LNCAP (cell line): Measurements from ENCODE around the gene HIPK2.

Experiments
- TF ChIP-seq, protein P1 (sequence below): fragments of 450-650 bp; IDR thresholded peaks from 2 replicates; pipeline ENCODE4 v1.5.1; 2017; ENCODE audit warnings: mild to moderate bottlenecking

HIPK2 gene

DNA sequence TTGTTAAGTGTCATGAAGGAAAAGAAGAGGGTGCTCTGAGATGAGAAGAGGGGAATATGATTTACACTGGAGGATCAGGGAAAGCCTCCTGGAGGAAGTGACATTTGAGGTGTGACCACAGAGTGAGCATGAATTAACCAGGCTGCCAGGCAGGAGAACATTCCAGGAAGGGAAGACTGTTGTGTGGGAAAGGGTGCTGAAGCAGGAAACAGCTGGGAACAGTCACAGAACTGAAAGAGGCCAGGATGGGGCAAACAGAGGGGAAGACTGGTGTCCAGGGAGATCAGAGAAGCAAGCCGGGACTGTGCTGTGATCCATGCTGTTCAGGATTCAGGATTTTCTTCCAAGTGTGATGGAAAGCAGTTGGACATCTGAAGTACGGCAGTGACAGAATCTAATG is 14.9 kb downstream of the HIPK2 start:
- TF ChIP-seq, protein P1, sequence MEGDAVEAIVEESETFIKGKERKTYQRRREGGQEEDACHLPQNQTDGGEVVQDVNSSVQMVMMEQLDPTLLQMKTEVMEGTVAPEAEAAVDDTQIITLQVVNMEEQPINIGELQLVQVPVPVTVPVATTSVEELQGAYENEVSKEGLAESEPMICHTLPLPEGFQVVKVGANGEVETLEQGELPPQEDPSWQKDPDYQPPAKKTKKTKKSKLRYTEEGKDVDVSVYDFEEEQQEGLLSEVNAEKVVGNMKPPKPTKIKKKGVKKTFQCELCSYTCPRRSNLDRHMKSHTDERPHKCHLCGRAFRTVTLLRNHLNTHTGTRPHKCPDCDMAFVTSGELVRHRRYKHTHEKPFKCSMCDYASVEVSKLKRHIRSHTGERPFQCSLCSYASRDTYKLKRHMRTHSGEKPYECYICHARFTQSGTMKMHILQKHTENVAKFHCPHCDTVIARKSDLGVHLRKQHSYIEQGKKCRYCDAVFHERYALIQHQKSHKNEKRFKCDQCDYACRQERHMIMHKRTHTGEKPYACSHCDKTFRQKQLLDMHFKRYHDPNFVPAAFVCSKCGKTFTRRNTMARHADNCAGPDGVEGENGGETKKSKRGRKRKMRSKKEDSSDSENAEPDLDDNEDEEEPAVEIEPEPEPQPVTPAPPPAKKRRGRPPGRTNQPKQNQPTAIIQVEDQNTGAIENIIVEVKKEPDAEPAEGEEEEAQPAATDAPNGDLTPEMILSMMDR, result no peak

DNA sequence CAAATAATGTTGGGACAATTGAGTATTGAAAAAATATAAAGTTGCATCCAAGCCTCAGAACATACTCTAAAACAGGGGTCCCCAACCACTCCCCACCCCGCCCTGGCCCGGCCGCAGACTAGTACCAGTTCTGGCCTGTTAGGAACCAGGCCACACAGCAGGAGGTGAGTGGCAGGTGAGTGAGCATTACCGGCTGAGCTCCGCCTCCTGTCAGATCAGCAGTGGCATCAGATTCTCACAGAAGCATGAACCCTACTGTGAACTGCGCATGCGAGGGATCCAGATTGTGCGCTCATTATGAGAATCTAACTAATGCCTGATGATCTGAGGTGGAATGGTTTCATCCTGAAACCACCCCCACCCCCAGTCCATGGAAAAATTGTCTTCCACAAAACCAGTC is 19.4 kb downstream of the HIPK2 start:
- TF ChIP-seq, protein P1, result no peak

DNA sequence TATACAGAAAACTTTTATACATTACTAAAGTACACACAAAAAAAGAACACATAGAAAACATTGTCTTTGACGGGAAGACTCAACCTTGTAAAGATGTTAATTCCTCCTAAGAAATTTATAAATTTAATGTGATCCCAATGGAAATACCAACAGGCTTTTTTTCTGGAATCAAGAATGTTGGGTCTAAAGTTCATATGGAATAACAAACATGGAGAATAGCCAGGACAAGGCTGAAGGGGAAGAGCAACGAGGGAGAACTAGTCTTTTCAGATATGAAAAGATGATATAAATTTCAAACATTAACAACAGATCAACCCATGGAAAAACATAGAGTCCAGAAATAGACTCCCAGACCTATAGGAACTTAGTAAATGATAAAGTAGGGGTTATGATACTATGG is 19.8 kb downstream of the HIPK2 start:
- TF ChIP-seq, protein P1, result no peak

DNA sequence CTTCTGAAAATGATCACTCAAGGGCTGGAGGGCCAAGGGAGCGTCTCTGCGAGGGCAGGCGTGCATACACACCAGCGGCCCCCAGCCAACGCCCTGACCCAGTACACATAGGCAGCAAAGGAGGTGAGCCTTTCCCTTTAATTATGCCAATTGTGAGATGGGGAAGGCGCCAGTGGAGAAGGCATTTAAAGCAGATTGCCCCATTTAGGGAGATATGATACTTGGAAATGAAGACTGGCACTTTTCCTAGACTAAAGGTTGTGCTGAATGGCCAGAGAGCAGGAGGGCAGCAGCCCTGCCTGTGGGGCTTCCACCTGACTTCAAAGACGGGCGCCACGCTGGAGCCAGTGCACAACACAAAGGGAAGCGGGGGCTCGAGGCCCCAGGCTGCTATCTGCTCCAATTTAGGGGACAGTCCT is 24.1 kb downstream of the HIPK2 start:
- TF ChIP-seq, protein P1, result no peak

DNA sequence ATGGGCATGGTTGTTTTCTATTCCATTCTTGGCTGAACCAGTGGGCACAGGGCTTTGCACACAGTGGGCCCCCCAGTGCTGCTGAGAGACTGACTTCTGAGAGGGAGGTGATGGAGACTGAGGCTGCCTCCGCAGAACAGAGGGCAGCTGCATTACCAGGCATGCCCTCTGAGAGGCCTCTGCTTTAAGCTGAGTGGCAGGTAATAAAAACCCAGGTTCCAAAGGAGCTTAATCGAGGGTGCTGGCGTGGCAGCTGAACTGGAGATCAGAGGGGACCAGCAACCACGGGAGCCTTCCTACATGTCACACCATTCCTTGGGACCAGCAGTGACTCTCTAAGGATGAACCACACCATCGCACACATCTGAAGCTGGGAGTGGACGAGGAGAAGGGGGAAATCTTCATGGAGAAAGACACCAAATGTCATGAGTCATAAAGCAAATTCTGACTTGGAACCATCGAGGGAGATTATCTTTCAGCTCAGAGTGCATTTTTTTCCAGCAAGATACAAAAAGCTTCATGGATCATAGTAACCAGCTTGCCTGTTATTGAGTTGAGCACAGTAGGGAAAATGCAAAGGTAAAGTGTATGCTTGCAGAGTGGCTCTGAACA is 24.6 kb downstream of the HIPK2 start:
- TF ChIP-seq, protein P1, result no peak

DNA sequence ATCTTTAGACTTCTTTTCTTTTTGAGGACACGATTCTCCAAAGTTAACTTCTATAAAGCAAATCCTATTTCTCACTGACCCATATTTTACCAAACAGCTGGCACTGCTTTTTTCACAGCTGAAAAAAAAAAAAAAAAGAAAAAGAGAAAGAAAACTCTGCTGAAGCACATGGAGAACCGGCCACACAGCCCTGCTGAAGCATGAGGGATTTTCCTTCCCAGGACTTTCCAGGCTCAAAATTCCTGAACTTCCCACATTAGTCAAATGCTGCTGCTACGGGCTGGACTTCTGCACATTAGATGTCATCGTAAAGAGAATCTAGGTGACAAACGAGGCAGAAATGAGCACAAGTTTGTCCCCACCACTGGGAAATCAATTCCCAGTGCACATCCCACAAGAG is 25.2 kb downstream of the HIPK2 start:
- TF ChIP-seq, protein P1, result no peak

DNA sequence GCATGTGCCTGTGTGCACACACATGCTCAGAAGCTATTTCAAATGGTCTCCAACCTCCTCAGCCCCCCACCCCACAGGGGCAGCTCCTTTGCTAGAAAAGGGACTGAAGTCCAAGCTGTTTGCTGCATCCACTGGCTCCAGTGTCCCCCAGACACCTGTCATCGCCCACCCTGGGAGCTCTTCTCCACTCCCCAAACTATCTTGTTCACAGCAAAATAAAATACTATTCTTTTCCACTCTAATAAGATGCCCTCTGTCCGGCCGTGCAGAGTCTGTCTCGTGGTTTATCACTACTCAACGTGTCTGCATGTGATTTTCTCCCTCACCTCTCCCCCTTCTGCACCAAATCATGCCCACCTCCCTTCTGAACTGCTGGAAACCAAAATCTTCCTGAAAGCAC is 25.6 kb downstream of the HIPK2 start:
- TF ChIP-seq, protein P1, result no peak

DNA sequence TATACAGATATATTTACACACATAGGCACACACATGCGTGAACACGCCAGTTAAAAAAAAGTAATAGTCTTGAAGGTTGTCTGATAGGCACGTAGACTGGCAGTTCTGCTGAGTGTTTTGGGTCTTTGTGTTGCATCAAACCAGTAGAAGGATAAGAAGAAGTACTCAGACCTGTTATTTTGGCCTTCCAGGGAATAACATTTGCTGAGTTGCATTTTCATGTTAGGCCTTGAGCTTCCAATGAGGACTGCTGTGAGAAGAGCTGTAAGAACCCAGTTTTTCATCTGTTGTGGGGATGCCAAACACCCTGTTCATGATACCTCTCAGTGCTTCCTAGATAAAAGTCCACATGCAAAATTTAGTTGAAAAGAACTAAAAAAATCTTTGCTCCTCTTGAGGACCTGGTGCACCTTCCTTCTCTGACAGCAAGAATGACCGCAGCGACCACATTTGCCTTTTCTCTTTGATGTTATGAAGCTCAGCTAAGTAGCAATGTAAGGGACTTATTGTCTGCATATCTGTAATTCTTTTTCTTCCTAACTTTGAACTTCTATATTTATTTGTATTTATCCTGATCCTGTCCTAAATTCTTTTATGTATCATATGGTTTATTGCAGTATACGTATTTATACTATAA is 27.2 kb downstream of the HIPK2 start:
- TF ChIP-seq, protein P1, result no peak
